Measurements from ENCODE around the gene SCN2B.
"Not testable (repeated sequence)": the region's sequence is repeated elsewhere in the genome, so short reads cannot be mapped to it uniquely, and the experiment has no call there.

DNA sequence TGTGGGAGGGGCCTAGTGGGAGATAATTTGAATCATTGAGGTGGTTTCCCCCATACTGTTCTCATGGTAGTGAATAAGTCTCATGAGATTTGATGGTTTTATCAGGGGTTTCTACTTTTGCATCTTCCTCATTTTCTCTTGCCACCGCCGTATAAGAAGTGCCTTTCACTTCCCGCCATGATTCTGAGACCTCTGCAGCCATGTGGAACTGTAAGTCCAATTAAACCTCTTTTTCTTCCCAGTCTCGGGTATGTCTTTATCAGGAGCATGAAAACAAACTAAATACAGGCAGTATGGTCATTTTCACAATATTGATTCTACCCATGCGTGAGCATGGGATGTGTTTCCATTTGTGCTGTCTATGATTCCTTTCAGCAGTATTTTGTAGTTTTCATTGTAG lies 16.4 kb upstream of the SCN2B start:
- TF ChIP-seq, protein P1, sequence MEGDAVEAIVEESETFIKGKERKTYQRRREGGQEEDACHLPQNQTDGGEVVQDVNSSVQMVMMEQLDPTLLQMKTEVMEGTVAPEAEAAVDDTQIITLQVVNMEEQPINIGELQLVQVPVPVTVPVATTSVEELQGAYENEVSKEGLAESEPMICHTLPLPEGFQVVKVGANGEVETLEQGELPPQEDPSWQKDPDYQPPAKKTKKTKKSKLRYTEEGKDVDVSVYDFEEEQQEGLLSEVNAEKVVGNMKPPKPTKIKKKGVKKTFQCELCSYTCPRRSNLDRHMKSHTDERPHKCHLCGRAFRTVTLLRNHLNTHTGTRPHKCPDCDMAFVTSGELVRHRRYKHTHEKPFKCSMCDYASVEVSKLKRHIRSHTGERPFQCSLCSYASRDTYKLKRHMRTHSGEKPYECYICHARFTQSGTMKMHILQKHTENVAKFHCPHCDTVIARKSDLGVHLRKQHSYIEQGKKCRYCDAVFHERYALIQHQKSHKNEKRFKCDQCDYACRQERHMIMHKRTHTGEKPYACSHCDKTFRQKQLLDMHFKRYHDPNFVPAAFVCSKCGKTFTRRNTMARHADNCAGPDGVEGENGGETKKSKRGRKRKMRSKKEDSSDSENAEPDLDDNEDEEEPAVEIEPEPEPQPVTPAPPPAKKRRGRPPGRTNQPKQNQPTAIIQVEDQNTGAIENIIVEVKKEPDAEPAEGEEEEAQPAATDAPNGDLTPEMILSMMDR (IDR thresholded peaks at IDR 0.05) = not testable (repeated sequence)
- TF ChIP-seq ZFX (IDR thresholded peaks at IDR 0.05; ENCODE audit: borderline replicate concordance) = not testable (repeated sequence)

All from 22Rv1 (cell line).